GM18870 (cell line): ENCODE results near the gene BCL11B.

ENCODE experiments used
- ATAC-seq: cut with Tn5 transposase; IDR thresholded peaks from one replicate; pipeline ENCODE4 v1.9.1; 2021; ENCODE audit warnings: moderate library complexity; ENCODE audit not compliant: unreplicated experiment

BCL11B gene

GRCh38 chr14:99268810-99269707 lies 2.9 kb downstream of the BCL11B start:
- no peak for ATAC-seq

GRCh38 chr14:99267837-99268781 lies 3.9 kb downstream of the BCL11B start:
- ATAC-seq, result no peak

- no peak for ATAC-seq
Measured at GRCh38 chr14:99267381-99267780, 4.6 kb downstream of the BCL11B start.

GRCh38 chr14:99266181-99267178 lies 5.5 kb downstream of the BCL11B start:
- ATAC-seq, result no peak

- ATAC-seq, result no peak
Measured at GRCh38 chr14:99265571-99265970, 6.4 kb downstream of the BCL11B start.

GRCh38 chr14:99264691-99265450 lies 7.1 kb downstream of the BCL11B start:
- ATAC-seq, result no peak

- ATAC-seq, result no peak
Measured at GRCh38 chr14:99263564-99264330, 8.2 kb downstream of the BCL11B start.

- no peak for ATAC-seq
Measured at GRCh38 chr14:99262977-99263448, 9.0 kb downstream of the BCL11B start.

- no peak for ATAC-seq
Measured at GRCh38 chr14:99261912-99262787, 9.8 kb downstream of the BCL11B start.

- no peak for ATAC-seq
Measured at GRCh38 chr14:99260587-99261551, 11.1 kb downstream of the BCL11B start.

- no peak for ATAC-seq
Measured at GRCh38 chr14:99260116-99260515, 11.9 kb downstream of the BCL11B start.

GRCh38 chr14:99258876-99259726 lies 12.9 kb downstream of the BCL11B start:
- ATAC-seq, result no peak

GRCh38 chr14:99258341-99258861 lies 13.6 kb downstream of the BCL11B start:
- ATAC-seq, result no peak

- ATAC-seq, result no peak
Measured at GRCh38 chr14:99257673-99258221, 14.2 kb downstream of the BCL11B start.

GRCh38 chr14:99257122-99257672 lies 14.8 kb downstream of the BCL11B start:
- no peak for ATAC-seq
